ENCODE results near the gene ARL4D. TPM values are rescaled to one million over a fixed set of nuclear protein-coding genes. Genes with fewer than 3 reads are reported as not detected.
"Not testable (repeated sequence)": the region's sequence is repeated elsewhere in the genome, so short reads cannot be mapped to it uniquely, and the experiment has no call there.

ARL4D gene
- polyA plus RNA-seq, 1 donor from 2014 or later: 10.6 TPM

- Histone ChIP-seq H3K4me2 (ENCODE audit: low read length) (no peak overlapping the region), H3K9me2 (ENCODE audit: insufficient read depth, low read length) (no peaks in the 10 kb centered on the region), H3K27ac (ENCODE audit: low read length) (no peak overlapping the region), H4K20me1 (ENCODE audit: insufficient read depth) (no peaks in the 10 kb centered on the region), H3K9me3 (ENCODE audit: low read length) (no peaks in the 10 kb centered on the region), H3K79me2 (replicated peaks; ENCODE audit: insufficient read depth, low read length) (no peaks in the 10 kb centered on the region), H3F3A (ENCODE audit: insufficient read depth, low read length, poor library complexity, severe bottlenecking) (no peaks in the 10 kb centered on the region), H3K4me3 (ENCODE audit: low read length) (no peak overlapping the region), H3K36me3 (ENCODE audit: insufficient read depth, low read length) (no peaks in the 10 kb centered on the region), H3K9ac (ENCODE audit: low read length) (no peak overlapping the region), H3K27me3 (ENCODE audit: insufficient read depth, low read depth, low read length) (no peaks in the 10 kb centered on the region), H2AFZ (ENCODE audit: low read depth, low read length) (no peak overlapping the region)
- no peak for TF ChIP-seq POLR2AphosphoS5 (IDR thresholded peaks at IDR 0.05)
- TF ChIP-seq MXI1 (conservative IDR thresholded peaks at IDR 0.05; ENCODE audit: poor library complexity, severe bottlenecking): no peak
- TF ChIP-seq SMC3 (conservative IDR thresholded peaks at IDR 0.05; ENCODE audit: poor library complexity): no peak
- TF ChIP-seq EP300 (conservative IDR thresholded peaks at IDR 0.05; ENCODE audit: poor library complexity, severe bottlenecking): no peak
Observed at GRCh38 chr17:43373356-43373755, 25.4 kb upstream of the ARL4D start.

GRCh38 chr17:43375915-43376314, 22.9 kb upstream of the ARL4D start:
- H3K4me3 ChIP-seq (ENCODE audit: low read length); H3K79me2 ChIP-seq (replicated peaks; ENCODE audit: insufficient read depth, low read length); H3K27ac ChIP-seq (ENCODE audit: low read length); H3K27me3 ChIP-seq (ENCODE audit: insufficient read depth, low read depth, low read length); H3F3A ChIP-seq (ENCODE audit: insufficient read depth, low read length, poor library complexity, severe bottlenecking); H3K9me3 ChIP-seq (ENCODE audit: low read length); H3K9ac ChIP-seq (ENCODE audit: low read length); H2AFZ ChIP-seq (ENCODE audit: low read depth, low read length); H3K4me2 ChIP-seq (ENCODE audit: low read length); H3K9me2 ChIP-seq (ENCODE audit: insufficient read depth, low read length); H3K36me3 ChIP-seq (ENCODE audit: insufficient read depth, low read length); H4K20me1 ChIP-seq (ENCODE audit: insufficient read depth): not testable (repeated sequence)

- Histone ChIP-seq H3K27me3 (ENCODE audit: insufficient read depth, low read depth, low read length) (no peaks in the 10 kb centered on the region), H4K20me1 (ENCODE audit: insufficient read depth) (no peaks in the 10 kb centered on the region), H3K4me3 (ENCODE audit: low read length) (no peak overlapping the region), H3K36me3 (ENCODE audit: insufficient read depth, low read length) (no peaks in the 10 kb centered on the region), H3F3A (ENCODE audit: insufficient read depth, low read length, poor library complexity, severe bottlenecking) (no peaks in the 10 kb centered on the region), H3K9ac (ENCODE audit: low read length) (no peak overlapping the region), H3K9me2 (ENCODE audit: insufficient read depth, low read length) (no peaks in the 10 kb centered on the region), H2AFZ (ENCODE audit: low read depth, low read length) (no peak overlapping the region), H3K79me2 (replicated peaks; ENCODE audit: insufficient read depth, low read length) (no peaks in the 10 kb centered on the region), H3K9me3 (ENCODE audit: low read length) (no peaks in the 10 kb centered on the region), H3K27ac (ENCODE audit: low read length) (no peak overlapping the region), H3K4me2 (ENCODE audit: low read length) (no peak overlapping the region)
- TF ChIP-seq REST (IDR thresholded peaks at IDR 0.05; ENCODE audit: borderline replicate concordance): no peak
- no peak for TF ChIP-seq EZH2 (IDR thresholded peaks at IDR 0.05; ENCODE audit: borderline replicate concordance, insufficient read depth, low read length, poor library complexity, severe bottlenecking)
- no peak for TF ChIP-seq MXI1 (conservative IDR thresholded peaks at IDR 0.05; ENCODE audit: poor library complexity, severe bottlenecking)
- no peak for TF ChIP-seq EP300 (conservative IDR thresholded peaks at IDR 0.05; ENCODE audit: poor library complexity, severe bottlenecking)
- no peak for TF ChIP-seq SMC3 (conservative IDR thresholded peaks at IDR 0.05; ENCODE audit: poor library complexity)
- no peak for TF ChIP-seq TAF1 (IDR thresholded peaks at IDR 0.05; ENCODE audit: low read depth)
- no peak for TF ChIP-seq RAD21 (conservative IDR thresholded peaks at IDR 0.05)
- no peak for TF ChIP-seq POLR2AphosphoS5 (IDR thresholded peaks at IDR 0.05)
- TF ChIP-seq CTCF (IDR thresholded peaks at IDR 0.05; ENCODE audit: poor library complexity, severe bottlenecking): no peak
Observed at GRCh38 chr17:43377056-43377810, 21.6 kb upstream of the ARL4D start.
